Left ventricle myocardium inferior (tissue), 1 donor: ENCODE data around the gene GOLGA1. TPM values are rescaled to one million over a fixed set of nuclear protein-coding genes. Genes with fewer than 3 reads are reported as not detected.
"Not testable (repeated sequence)": the region's sequence is repeated elsewhere in the genome, so short reads cannot be mapped to it uniquely, and the experiment has no call there.

Source experiments
- DNase-seq: peaks from one replicate; pipeline ENCODE4 v3.0.0-alpha.2; 2020
- H3K27ac ChIP-seq: fragments of 200-600 bp; replicated peaks from 2 replicates; pipeline ENCODE4 v1.8.0; 2021
- H3K27me3 ChIP-seq: fragments of 200-600 bp; 2 replicates; pipeline ENCODE4 v1.8.0; 2021; ENCODE audit warnings: low read depth
- H3K36me3 ChIP-seq: fragments of 200-600 bp; 2 replicates; pipeline ENCODE4 v1.8.0; 2021
- H3K4me1 ChIP-seq: fragments of 200-600 bp; 2 replicates; pipeline ENCODE4 v1.8.0; 2021
- H3K4me3 ChIP-seq: fragments of 200-600 bp; 2 replicates; pipeline ENCODE4 v1.8.0; 2021; ENCODE audit warnings: mild to moderate bottlenecking, moderate library complexity
- H3K9me3 ChIP-seq: fragments of 200-600 bp; replicated peaks from 2 replicates; pipeline ENCODE4 v1.8.0; 2021
- CTCF ChIP-seq: fragments of 200-600 bp; IDR thresholded peaks from 2 replicates; pipeline ENCODE4 v1.8.0; 2021; ENCODE audit warnings: antibody characterized with exemption, mild to moderate bottlenecking, borderline replicate concordance
- intact Hi-C: fragments of 100-400 bp; cut with micrococcal nuclease; formaldehyde crosslinking; loops from one replicate; pipeline ENCODE4 v1.11.0; 2022
- total RNA-seq: library from RNA; stranded (reverse); fragmentation: NEBNext Ultra II Directional; extraction: Animal tissue kit (Norgen Biotek cat#: 25700); gene quantifications from one replicate; pipeline ENCODE4 v1.2.1, GENCODE V29; 2021
- donor health status: DM: no; HTN: yes; CAD: no; lungs with severe emphysema.

GOLGA1 gene
- total RNA-seq, 1 donor from 2014 or later = 17.9 TPM

GRCh38 chr9:124972241-124972770 is 31.4 kb upstream of the GOLGA1 start:
- Histone ChIP-seq H3K4me3 (no peak overlapping the region), H3K36me3 (peaks cover 31% of the 10 kb centered on the region), H3K27me3 (no peaks in the 10 kb centered on the region), H3K9me3 (no peaks in the 10 kb centered on the region), H3K27ac (no peak overlapping the region), H3K4me1 (no peaks in the 10 kb centered on the region)
- TF ChIP-seq CTCF = no peak
- no peak for DNase-seq
- intact Hi-C loops = no loop called here

- intact Hi-C loops = no loop called here
Observed at GRCh38 chr9:124969401-124969800, 28.5 kb upstream of the GOLGA1 start.

GRCh38 chr9:124968238-124968637 is 27.4 kb upstream of the GOLGA1 start:
- Histone ChIP-seq H3K27me3 (no peaks in the 10 kb centered on the region), H3K9me3 (no peaks in the 10 kb centered on the region), H3K4me3 (no peak overlapping the region), H3K27ac (no peak overlapping the region), H3K4me1 (no peaks in the 10 kb centered on the region), H3K36me3 (peaks cover 33% of the 10 kb centered on the region)
- TF ChIP-seq CTCF = no peak
- no peak for DNase-seq
- intact Hi-C loops = no loop called here

More at GRCh38 chr9:124969401-124969800, 28.5 kb upstream of the GOLGA1 start:
- H3K4me1 ChIP-seq = no peaks in the 10 kb centered on the region
- H3K9me3 ChIP-seq = no peaks in the 10 kb centered on the region
- no peak for DNase-seq
- H3K4me3 ChIP-seq = no peak overlapping the region
- H3K27me3 ChIP-seq = no peaks in the 10 kb centered on the region
- H3K36me3 ChIP-seq = peaks cover 33% of the 10 kb centered on the region
- TF ChIP-seq CTCF = no peak
- no peak overlapping the region for H3K27ac ChIP-seq

DNA sequence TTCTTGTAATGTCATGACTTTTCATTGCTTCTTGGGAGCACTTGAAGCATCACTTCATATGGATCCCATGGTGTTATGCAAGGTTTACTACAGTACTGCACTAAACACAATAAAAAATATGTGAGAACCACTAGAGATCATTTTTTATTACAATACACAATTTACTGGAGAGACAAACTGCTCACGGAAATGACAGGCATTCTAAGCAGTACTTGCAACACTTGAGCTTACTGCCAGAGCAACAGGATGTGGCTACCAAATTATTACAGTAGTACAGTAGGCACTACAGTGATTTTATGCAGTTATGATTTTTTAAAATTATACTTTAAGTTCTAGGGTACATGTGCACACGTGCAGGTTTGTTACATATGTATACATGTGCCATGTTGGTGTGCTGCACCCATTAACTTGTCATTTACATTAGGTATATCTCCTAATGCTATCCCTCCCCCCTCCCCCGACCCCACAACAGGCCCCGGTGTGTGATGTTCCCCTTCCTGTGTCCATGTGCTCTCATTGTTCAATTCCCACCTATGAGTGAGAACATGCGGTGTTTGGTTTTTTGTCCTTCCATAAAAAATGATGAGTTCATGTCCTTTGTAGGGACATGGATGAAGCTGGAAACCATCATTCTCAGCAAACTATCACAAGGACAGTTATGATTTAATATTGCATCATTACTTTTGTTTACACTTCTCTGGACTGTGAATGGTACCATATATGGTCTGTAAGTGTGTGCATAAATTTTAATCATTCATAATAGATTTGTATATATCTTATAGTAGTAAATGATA is 25.1 kb upstream of the GOLGA1 start:
- H3K9me3 ChIP-seq, H3K4me3 ChIP-seq, H3K4me1 ChIP-seq, DNase-seq, H3K27me3 ChIP-seq, intact Hi-C loops, H3K27ac ChIP-seq: not testable (repeated sequence)
- H3K36me3 ChIP-seq = peaks cover 33% of the 10 kb centered on the region

DNA sequence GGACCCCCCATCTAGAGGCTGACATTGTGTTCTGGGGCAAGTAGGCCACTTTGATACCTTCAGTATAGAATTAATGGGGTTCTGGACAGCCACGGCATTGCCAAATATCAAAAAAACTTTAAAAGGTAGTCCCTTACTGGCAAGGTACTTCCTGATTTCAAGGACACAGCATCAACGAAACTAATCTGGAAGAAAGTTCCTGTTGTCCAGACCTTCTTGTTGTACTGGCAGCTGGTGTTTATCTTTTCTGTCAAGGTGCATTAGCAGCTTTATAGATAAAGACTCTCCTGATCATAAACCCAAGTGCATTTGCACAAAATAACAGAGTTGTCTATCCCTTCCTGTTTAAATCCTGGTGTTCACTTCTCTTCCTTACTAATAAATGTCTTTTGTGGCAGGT is 23.7 kb upstream of the GOLGA1 start:
- no peak for DNase-seq
- intact Hi-C loops = no loop called here

More for the DNA sequence above, 23.7 kb upstream of the GOLGA1 start:
- no peaks in the 10 kb centered on the region for H3K9me3 ChIP-seq
- H3K4me1 ChIP-seq = no peaks in the 10 kb centered on the region
- no peak for TF ChIP-seq CTCF
- H3K4me3 ChIP-seq = no peak overlapping the region
- no peak overlapping the region for H3K27ac ChIP-seq
- peaks cover 19% of the 10 kb centered on the region for H3K36me3 ChIP-seq
- H3K27me3 ChIP-seq = no peaks in the 10 kb centered on the region
